H9 (cell line): ENCODE measurements around the gene KIF6. TPM values are rescaled to one million over a fixed set of nuclear protein-coding genes. Genes with fewer than 3 reads are reported as not detected.

Experiments
- DNase-seq: peaks from one replicate; pipeline ENCODE4 v3.0.0-alpha.2; 2017
- H2AFZ ChIP-seq: one replicate; pipeline ENCODE4 v1.6.1; 2013; ENCODE audit warnings: mild to moderate bottlenecking, low read length, control low read depth, moderate library complexity
- H2AK5ac ChIP-seq: 2 replicates; pipeline ENCODE4 v1.6.1; 2013; ENCODE audit warnings: low read length, control low read depth, mixed read lengths; ENCODE audit not compliant: insufficient read length
- H2BK120ac ChIP-seq: one replicate; pipeline ENCODE4 v1.6.1; 2013; ENCODE audit warnings: low read depth, mild to moderate bottlenecking, low read length, control low read depth, inconsistent platforms; ENCODE audit not compliant: poor library complexity, severe bottlenecking
- H2BK12ac ChIP-seq: 2 replicates; pipeline ENCODE4 v1.6.1; 2013; ENCODE audit warnings: low read length, control low read depth, mixed read lengths, low read depth; ENCODE audit not compliant: insufficient read length
- H2BK15ac ChIP-seq: 2 replicates; pipeline ENCODE4 v1.6.1; 2013; ENCODE audit warnings: low read depth, low read length, control low read depth
- H2BK20ac ChIP-seq: one replicate; pipeline ENCODE4 v1.6.1; 2013; ENCODE audit warnings: low read depth, mild to moderate bottlenecking, low read length, control low read depth, inconsistent platforms; ENCODE audit not compliant: poor library complexity, severe bottlenecking
- H2BK5ac ChIP-seq: 2 replicates; pipeline ENCODE4 v1.6.1; 2013; ENCODE audit warnings: low read length, control low read depth, mixed read lengths; ENCODE audit not compliant: insufficient read length
- H3K14ac ChIP-seq: 2 replicates; pipeline ENCODE4 v1.6.1; 2013; ENCODE audit warnings: low read length, control low read depth; ENCODE audit not compliant: insufficient read depth
- H3K18ac ChIP-seq: 2 replicates; pipeline ENCODE4 v1.6.1; 2013; ENCODE audit warnings: low read depth, mild to moderate bottlenecking, mixed read lengths, low read length, control low read depth; ENCODE audit not compliant: insufficient read length
- H3K23ac ChIP-seq: 2 replicates; pipeline ENCODE4 v1.6.1; 2013; ENCODE audit warnings: low read length, control low read depth, mixed read lengths, low read depth; ENCODE audit not compliant: insufficient read length
- H3K23me2 ChIP-seq: 2 replicates; pipeline ENCODE4 v1.6.1; 2013; ENCODE audit warnings: low read depth, mild to moderate bottlenecking, mixed read lengths, low read length, control low read depth; ENCODE audit not compliant: insufficient read length, poor library complexity, severe bottlenecking
- H3K27ac ChIP-seq: 2 replicates; pipeline ENCODE4 v1.5.1; 2013; ENCODE audit warnings: low read length, control low read depth, mixed read lengths, low read depth; ENCODE audit not compliant: insufficient read length
- H3K27me3 ChIP-seq: 2 replicates; pipeline ENCODE4 v1.6.1; 2013; ENCODE audit warnings: low read length, control low read depth, inconsistent platforms; ENCODE audit not compliant: insufficient read depth
- H3K4ac ChIP-seq: 2 replicates; pipeline ENCODE4 v1.6.1; 2013; ENCODE audit warnings: low read depth, mild to moderate bottlenecking, control low read depth, inconsistent platforms, low read length, moderate library complexity
- H3K4me1 ChIP-seq: 2 replicates; pipeline ENCODE4 v1.6.1; 2013; ENCODE audit warnings: low read length, control low read depth, inconsistent platforms; ENCODE audit not compliant: insufficient read depth
- H3K4me2 ChIP-seq: 2 replicates; pipeline ENCODE4 v1.6.1; 2013; ENCODE audit warnings: low read length, control low read depth, mixed read lengths; ENCODE audit not compliant: insufficient read length, insufficient read depth
- H3K56ac ChIP-seq: 2 replicates; pipeline ENCODE4 v1.6.1; 2013; ENCODE audit warnings: low read depth, mild to moderate bottlenecking, mixed read lengths, low read length, control low read depth; ENCODE audit not compliant: insufficient read length
- H3K79me1 ChIP-seq: 2 replicates; pipeline ENCODE4 v1.6.1; 2013; ENCODE audit warnings: low read depth, mild to moderate bottlenecking, moderate library complexity, low read length, control low read depth, inconsistent platforms; ENCODE audit not compliant: insufficient read depth, poor library complexity, severe bottlenecking
- H3K79me2 ChIP-seq: 2 replicates; pipeline ENCODE4 v1.6.1; 2013; ENCODE audit warnings: low read length, control low read depth, inconsistent platforms; ENCODE audit not compliant: insufficient read depth
- H3K9ac ChIP-seq: 2 replicates; pipeline ENCODE4 v1.6.1; 2013; ENCODE audit warnings: low read length, control low read depth, mixed read lengths; ENCODE audit not compliant: insufficient read length; ENCODE audit errors: extremely low read depth
- H3K9me3 ChIP-seq: one replicate; pipeline ENCODE4 v1.6.1; 2013; ENCODE audit warnings: low read depth, low read length, inconsistent platforms; ENCODE audit not compliant: control insufficient read depth
- H3T11ph ChIP-seq: one replicate; pipeline ENCODE4 v1.6.1; 2013; ENCODE audit warnings: mild to moderate bottlenecking, low read length, control low read depth, inconsistent platforms
- H4K20me1 ChIP-seq: one replicate; pipeline ENCODE4 v1.6.1; 2013; ENCODE audit not compliant: control insufficient read depth, insufficient read length, insufficient read depth
- H4K5ac ChIP-seq: 2 replicates; pipeline ENCODE4 v1.6.1; 2013; ENCODE audit warnings: low read depth, mild to moderate bottlenecking, mixed read lengths, low read length, control low read depth; ENCODE audit not compliant: insufficient read length
- H4K8ac ChIP-seq: replicated peaks from 2 replicates; pipeline ENCODE4 v1.6.1; 2013; ENCODE audit warnings: low read length, control low read depth, mixed read lengths, low read depth; ENCODE audit not compliant: insufficient read length
- H4K91ac ChIP-seq: 2 replicates; pipeline ENCODE4 v1.6.1; 2013; ENCODE audit warnings: low read depth, mild to moderate bottlenecking, moderate library complexity, mixed read lengths, low read length, control low read depth; ENCODE audit not compliant: insufficient read length
- H3K27ac Mint-ChIP-seq, 3 experiments: 2 replicates in 2 of 3; 3 replicates in 1 of 3; pipeline ENCODE4 v1.8.0; 2020 to 2021; ENCODE audit warnings: mixed read lengths in 3 of 3, mild to moderate bottlenecking in 1 of 3, moderate library complexity in 1 of 3
- H3K27me3 Mint-ChIP-seq: 2 replicates; pipeline ENCODE4 v1.8.0; 2021; ENCODE audit warnings: low read depth, mild to moderate bottlenecking, moderate library complexity, mixed read lengths
- H3K36me3 Mint-ChIP-seq, 3 experiments: 2 replicates in 2 of 3; 3 replicates in 1 of 3; pipeline ENCODE4 v1.8.0; 2020 to 2021; ENCODE audit warnings: low read depth in 3 of 3, mixed read lengths in 3 of 3; ENCODE audit not compliant: insufficient read depth in 1 of 3
- H3K4me1 Mint-ChIP-seq, 2 experiments: 2 replicates each; pipeline ENCODE4 v1.8.0; 2020; ENCODE audit warnings: mixed read lengths in 2 of 2
- H3K4me3 Mint-ChIP-seq, 2 experiments: 2 replicates in 1 of 2; 3 replicates in 1 of 2; pipeline ENCODE4 v1.8.0; 2020 to 2021; ENCODE audit warnings: mild to moderate bottlenecking in 2 of 2, mixed read lengths in 2 of 2, moderate library complexity in 1 of 2
- H3K9me3 Mint-ChIP-seq, 2 experiments: 2 replicates in 1 of 2; 3 replicates in 1 of 2; pipeline ENCODE4 v1.8.0; 2020; ENCODE audit warnings: mild to moderate bottlenecking in 2 of 2, mixed read lengths in 2 of 2, moderate library complexity in 1 of 2
- WGBS: extraction: QIAGEN DNeasy Blood & Tissue Kit; methylation state at CpG from one replicate; pipeline ENCODE4 v1.1.7; 2013; ENCODE audit warnings: missing lambda C conversion rate, low lambda C conversion rate, mixed read lengths; ENCODE audit not compliant: insufficient read length; ENCODE audit errors: extremely low coverage; 5-methylcytosine and 5-hydroxymethylcytosine counted together
- total RNA-seq: library from RNA; stranded (reverse); gene quantifications from 2 replicates; pipeline ENCODE4 v1.2.1, GENCODE V29; 2021
- TF ChIP-seq, protein P1 (sequence below): fragments of 200-600 bp; sonication (generic); conservative IDR thresholded peaks from 3 replicates; pipeline ENCODE4 v1.8.0; 2021; ENCODE audit warnings: antibody characterized with exemption, mild to moderate bottlenecking

Gene KIF6
- total RNA-seq, 1 experiment from 2014 or later, result 0.63 TPM

DNA sequence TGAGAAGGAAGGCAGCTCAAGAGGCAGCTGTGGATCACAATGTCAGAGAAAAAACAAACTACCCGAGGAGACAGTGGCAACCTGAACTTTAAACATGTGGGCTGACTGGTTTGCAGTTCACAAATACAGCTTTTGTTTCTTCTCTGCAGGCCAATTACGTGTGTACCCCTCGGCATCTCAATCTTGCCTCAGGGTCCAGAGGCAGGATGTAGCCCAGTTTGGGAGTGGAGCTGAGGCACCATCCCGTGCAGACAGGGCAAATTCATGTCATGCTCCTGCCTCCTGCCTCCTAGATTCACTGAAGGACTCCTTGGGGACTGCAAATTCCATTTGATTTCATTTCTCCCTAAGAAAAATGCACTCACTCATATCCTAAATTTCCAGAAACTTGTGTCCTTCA, 308.5 kb downstream of the KIF6 start:
- H3K9me3 ChIP-seq, result no peaks in the 10 kb centered on the region
- H3K23me2 ChIP-seq, result no peaks in the 10 kb centered on the region
- no peaks in the 10 kb centered on the region for H3K79me2 ChIP-seq
- no peak overlapping the region for H3K9ac ChIP-seq
- Mint-ChIP-seq H3K27me3 (no peaks in the 10 kb centered on the region), H3K4me3 (no peak overlapping the region), H3K4me1 (peaks cover 12 to 23% of the 10 kb centered on the region in 2 experiments), H3K9me3 (no peaks in the 10 kb centered on the region), H3K36me3 (no peaks in the 10 kb centered on the region), H3K27ac (no peak overlapping the region; a peak in 2 of 7 replicates)
- H3K27me3 ChIP-seq, result no peaks in the 10 kb centered on the region
- no peak overlapping the region for H2BK120ac ChIP-seq
- H2BK20ac ChIP-seq, result no peak overlapping the region
- no peak overlapping the region for H3K4me2 ChIP-seq
- TF ChIP-seq, protein P1, sequence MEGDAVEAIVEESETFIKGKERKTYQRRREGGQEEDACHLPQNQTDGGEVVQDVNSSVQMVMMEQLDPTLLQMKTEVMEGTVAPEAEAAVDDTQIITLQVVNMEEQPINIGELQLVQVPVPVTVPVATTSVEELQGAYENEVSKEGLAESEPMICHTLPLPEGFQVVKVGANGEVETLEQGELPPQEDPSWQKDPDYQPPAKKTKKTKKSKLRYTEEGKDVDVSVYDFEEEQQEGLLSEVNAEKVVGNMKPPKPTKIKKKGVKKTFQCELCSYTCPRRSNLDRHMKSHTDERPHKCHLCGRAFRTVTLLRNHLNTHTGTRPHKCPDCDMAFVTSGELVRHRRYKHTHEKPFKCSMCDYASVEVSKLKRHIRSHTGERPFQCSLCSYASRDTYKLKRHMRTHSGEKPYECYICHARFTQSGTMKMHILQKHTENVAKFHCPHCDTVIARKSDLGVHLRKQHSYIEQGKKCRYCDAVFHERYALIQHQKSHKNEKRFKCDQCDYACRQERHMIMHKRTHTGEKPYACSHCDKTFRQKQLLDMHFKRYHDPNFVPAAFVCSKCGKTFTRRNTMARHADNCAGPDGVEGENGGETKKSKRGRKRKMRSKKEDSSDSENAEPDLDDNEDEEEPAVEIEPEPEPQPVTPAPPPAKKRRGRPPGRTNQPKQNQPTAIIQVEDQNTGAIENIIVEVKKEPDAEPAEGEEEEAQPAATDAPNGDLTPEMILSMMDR, result no peak
- no peak overlapping the region for H3K18ac ChIP-seq
- H4K8ac ChIP-seq, result no peak overlapping the region
- H3K56ac ChIP-seq, result no peak overlapping the region
- no peak overlapping the region for H4K91ac ChIP-seq
- no peak overlapping the region for H2AK5ac ChIP-seq
- no CpG with 5 or more reads among the region's 4 CpGs for WGBS
- no peaks in the 10 kb centered on the region; the same call in 1 of the 2 replicates for H3K4me1 ChIP-seq
- H2BK12ac ChIP-seq, result no peak overlapping the region
- no peak overlapping the region for H3K23ac ChIP-seq
- no peak overlapping the region for H3K27ac ChIP-seq
- H4K5ac ChIP-seq, result no peak overlapping the region
- H2BK15ac ChIP-seq, result no peak overlapping the region
- no peak overlapping the region for H3T11ph ChIP-seq
- H3K4ac ChIP-seq, result no peak overlapping the region
- H3K79me1 ChIP-seq, result no peaks in the 10 kb centered on the region
- DNase-seq, result peak; percentile 70
- no peaks in the 10 kb centered on the region for H4K20me1 ChIP-seq
- H3K14ac ChIP-seq, result no peak overlapping the region
- no peak overlapping the region for H2AFZ ChIP-seq
- no peak overlapping the region for H2BK5ac ChIP-seq
